ENCODE measurements around the gene FBXO10. TPM values are rescaled to one million over a fixed set of nuclear protein-coding genes. Genes with fewer than 3 reads are reported as not detected.
A peak's percentile ranks its signal among the peaks of the same experiment; 100 is the strongest.

The FBXO10 gene
- total and polyA plus RNA-seq, 2 of the 8 experiments (the other 6 are each of a cell fraction or from before 2014, with no cell fraction given) = 13.1 to 13.9 TPM

DNA sequence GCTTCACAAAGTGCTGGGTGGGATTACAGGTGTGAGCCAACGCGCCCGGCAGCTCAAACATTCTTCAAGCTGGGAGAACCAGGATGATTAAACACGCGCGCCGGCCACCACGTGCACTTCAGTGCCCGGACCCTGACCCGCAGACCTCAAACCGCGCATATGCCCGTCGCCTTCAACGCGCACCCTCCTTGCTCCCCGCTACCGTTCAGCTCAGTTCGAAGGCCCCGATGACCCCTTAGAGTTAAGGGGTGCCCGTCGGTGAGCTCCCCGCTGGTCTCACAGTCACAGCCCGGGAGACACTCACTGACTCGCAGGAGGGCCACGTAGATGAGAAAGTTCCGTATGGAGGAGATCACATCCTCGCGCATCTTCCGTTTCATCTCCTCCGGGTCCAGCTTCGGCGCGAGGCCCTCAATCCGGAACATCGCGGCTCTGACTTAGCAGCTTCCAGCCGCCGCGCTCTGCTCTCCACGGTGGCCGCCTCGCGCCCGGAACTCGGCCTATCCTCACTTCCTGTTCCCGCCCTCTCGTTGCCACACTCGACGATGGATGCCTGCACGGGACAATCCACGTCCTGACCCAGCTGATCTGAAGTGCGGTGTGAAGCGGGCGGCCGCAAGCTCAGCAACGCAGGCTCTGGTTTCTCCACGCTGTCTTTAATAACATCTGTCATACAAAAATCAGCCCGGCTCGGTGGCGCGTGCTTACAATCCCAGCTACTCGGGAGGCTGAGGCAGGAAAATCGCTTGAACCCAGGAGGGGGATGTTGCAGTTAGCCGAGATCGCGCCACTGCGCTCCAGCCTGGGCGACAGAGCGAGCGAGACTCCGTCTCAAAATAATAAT is 16.1 kb upstream of the FBXO10 start, which contains the start of gene TOMM5 (continued):
- TF ChIP-seq SIX5 (IDR thresholded peaks at IDR 0.05; ENCODE audit: low read depth, low read length) (no peak), RAD21 (IDR thresholded peaks at IDR 0.05 in 1 of 2, conservative IDR thresholded peaks at IDR 0.05 in 1 of 2; ENCODE audit: low read depth in 2 of 2, low read length in 2 of 2) (no peak), SRF (IDR thresholded peaks at IDR 0.05; ENCODE audit: low read depth, low read length) (no peak), RXRA (IDR thresholded peaks at IDR 0.05; ENCODE audit: insufficient read depth, low read depth, low read length) (no peak), BRCA1 (IDR thresholded peaks at IDR 0.05; ENCODE audit: low read depth, low read length) (no peak), TBP (IDR thresholded peaks at IDR 0.05; ENCODE audit: low read depth, low read length) (peak; percentile 72), CBX5 (IDR thresholded peaks at IDR 0.05; ENCODE audit: low read depth, low read length) (no peak), BCL11A (IDR thresholded peaks at IDR 0.05; ENCODE audit: low read depth in 2 of 2, low read length in 2 of 2) (no peak), TAF7 (optimal IDR thresholded peaks at IDR 0.05; ENCODE audit: borderline replicate concordance, low read depth, low read length) (no peak), KDM5A (IDR thresholded peaks at IDR 0.05; ENCODE audit: low read length) (no peak), CHD1 (IDR thresholded peaks at IDR 0.05; ENCODE audit: low read depth, low read length) (no peak), FOSL1 (IDR thresholded peaks at IDR 0.05; ENCODE audit: insufficient read depth, low read depth, low read length) (no peak), CREB1 (IDR thresholded peaks at IDR 0.05) (peak; percentile 47; the same call in 1 of the 2 replicates), NANOG (IDR thresholded peaks at IDR 0.05; ENCODE audit: insufficient read depth, low read depth, low read length, poor library complexity, severe bottlenecking) (no peak), TCF12 (IDR thresholded peaks at IDR 0.05; ENCODE audit: low read depth, low read length) (no peak), EP300 (IDR thresholded peaks at IDR 0.05; ENCODE audit: borderline replicate concordance in 1 of 2, low read depth in 2 of 2, low read length in 2 of 2) (no peak), SIRT6 (IDR thresholded peaks at IDR 0.05; ENCODE audit: low read length) (no peak), BACH1 (IDR thresholded peaks at IDR 0.05; ENCODE audit: low read length) (no peak)
- TF ChIP-seq, protein P1, sequence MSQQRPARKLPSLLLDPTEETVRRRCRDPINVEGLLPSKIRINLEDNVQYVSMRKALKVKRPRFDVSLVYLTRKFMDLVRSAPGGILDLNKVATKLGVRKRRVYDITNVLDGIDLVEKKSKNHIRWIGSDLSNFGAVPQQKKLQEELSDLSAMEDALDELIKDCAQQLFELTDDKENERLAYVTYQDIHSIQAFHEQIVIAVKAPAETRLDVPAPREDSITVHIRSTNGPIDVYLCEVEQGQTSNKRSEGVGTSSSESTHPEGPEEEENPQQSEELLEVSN (IDR thresholded peaks at IDR 0.05) = peak; percentile 100
- TF ChIP-seq, protein P2, sequence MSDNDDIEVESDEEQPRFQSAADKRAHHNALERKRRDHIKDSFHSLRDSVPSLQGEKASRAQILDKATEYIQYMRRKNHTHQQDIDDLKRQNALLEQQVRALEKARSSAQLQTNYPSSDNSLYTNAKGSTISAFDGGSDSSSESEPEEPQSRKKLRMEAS (IDR thresholded peaks at IDR 0.05) = peak; percentile 97
- TF ChIP-seq, protein P3, sequence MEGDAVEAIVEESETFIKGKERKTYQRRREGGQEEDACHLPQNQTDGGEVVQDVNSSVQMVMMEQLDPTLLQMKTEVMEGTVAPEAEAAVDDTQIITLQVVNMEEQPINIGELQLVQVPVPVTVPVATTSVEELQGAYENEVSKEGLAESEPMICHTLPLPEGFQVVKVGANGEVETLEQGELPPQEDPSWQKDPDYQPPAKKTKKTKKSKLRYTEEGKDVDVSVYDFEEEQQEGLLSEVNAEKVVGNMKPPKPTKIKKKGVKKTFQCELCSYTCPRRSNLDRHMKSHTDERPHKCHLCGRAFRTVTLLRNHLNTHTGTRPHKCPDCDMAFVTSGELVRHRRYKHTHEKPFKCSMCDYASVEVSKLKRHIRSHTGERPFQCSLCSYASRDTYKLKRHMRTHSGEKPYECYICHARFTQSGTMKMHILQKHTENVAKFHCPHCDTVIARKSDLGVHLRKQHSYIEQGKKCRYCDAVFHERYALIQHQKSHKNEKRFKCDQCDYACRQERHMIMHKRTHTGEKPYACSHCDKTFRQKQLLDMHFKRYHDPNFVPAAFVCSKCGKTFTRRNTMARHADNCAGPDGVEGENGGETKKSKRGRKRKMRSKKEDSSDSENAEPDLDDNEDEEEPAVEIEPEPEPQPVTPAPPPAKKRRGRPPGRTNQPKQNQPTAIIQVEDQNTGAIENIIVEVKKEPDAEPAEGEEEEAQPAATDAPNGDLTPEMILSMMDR (IDR thresholded peaks at IDR 0.05; ENCODE audit: control extremely low read depth in 1 of 3, insufficient read depth in 1 of 3, low read depth in 1 of 3, low read length in 3 of 3) = no peak
